ENCODE data around the gene DFFA.

DNA sequence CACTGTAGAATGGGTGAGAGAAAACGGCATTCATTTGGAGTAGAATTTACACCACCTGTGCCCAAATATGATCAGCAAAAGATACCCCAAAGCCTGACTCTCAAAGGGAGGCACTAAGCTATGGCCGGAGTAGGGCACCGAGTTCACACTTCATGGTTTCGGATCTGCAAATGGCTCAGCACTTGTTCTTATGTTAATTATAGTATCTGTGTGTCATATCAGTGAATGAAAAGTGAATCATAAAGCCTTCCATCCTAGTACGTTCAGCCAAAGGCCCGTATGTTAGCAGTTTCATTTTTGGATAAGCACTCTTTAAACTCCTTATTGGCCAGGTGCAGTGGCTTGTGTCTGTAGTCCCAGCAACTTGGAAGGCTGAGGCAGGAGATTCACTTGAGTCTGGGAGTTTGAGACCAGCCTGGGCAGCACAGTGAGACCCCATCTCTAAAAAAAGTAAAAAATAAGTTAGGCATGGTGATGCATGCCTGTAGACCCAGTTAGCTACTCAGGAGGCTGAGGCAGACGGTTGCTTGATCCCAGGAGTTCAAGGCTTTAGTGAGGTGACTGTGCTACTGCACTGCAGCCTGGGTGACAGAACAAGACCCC, 27.4 kb downstream of the DFFA start:
- TF ChIP-seq CTCF (IDR thresholded peaks at IDR 0.05; ENCODE audit: borderline replicate concordance, extremely low read depth, low read length, poor library complexity, severe bottlenecking) (no peak), EZH2 (IDR thresholded peaks at IDR 0.05; ENCODE audit: borderline replicate concordance, low read depth, low read length, severe bottlenecking) (no peak)

All from DND-41 (cell line).